ENCODE measurements around the gene GPR107.

Gene GPR107

GRCh38 chr9:130111786-130112537 is 58.3 kb downstream of the GPR107 start:
- Histone ChIP-seq H3K9ac (ENCODE audit: insufficient read length, low read depth) (no peak overlapping the region), H3K36me3 (ENCODE audit: insufficient read depth, insufficient read length, low read length) (peaks cover 45% of the 10 kb centered on the region), H3K4me3 (ENCODE audit: insufficient read length, low read depth) (no peak overlapping the region), H3K9me3 (ENCODE audit: insufficient read depth, low read length) (no peaks in the 10 kb centered on the region), H3K4me1 (ENCODE audit: insufficient read depth, insufficient read length) (peaks cover 4% of the 10 kb centered on the region), H3K27me3 (ENCODE audit: insufficient read depth, insufficient read length) (no peaks in the 10 kb centered on the region)
- TF ChIP-seq ZNF274 (IDR thresholded peaks at IDR 0.05; ENCODE audit: low read depth, low read length) (no peak), SUZ12 (IDR thresholded peaks at IDR 0.05; ENCODE audit: extremely low read depth, insufficient read depth, insufficient read length) (no peak), YY1 (IDR thresholded peaks at IDR 0.05; ENCODE audit: insufficient read depth, insufficient read length) (no peak)
- DNase-seq (ENCODE audit: low read depth, low spot score), result no peak

GRCh38 chr9:130112538-130113151 is 58.9 kb downstream of the GPR107 start:
- Histone ChIP-seq H3K36me3 (ENCODE audit: insufficient read depth, insufficient read length, low read length) (peaks cover 40% of the 10 kb centered on the region), H3K4me1 (ENCODE audit: insufficient read depth, insufficient read length) (peaks cover 8% of the 10 kb centered on the region), H3K27me3 (ENCODE audit: insufficient read depth, insufficient read length) (no peaks in the 10 kb centered on the region), H3K9ac (ENCODE audit: insufficient read length, low read depth) (no peak overlapping the region), H3K9me3 (ENCODE audit: insufficient read depth, low read length) (no peaks in the 10 kb centered on the region), H3K4me3 (ENCODE audit: insufficient read length, low read depth) (no peak overlapping the region)
- TF ChIP-seq YY1 (IDR thresholded peaks at IDR 0.05; ENCODE audit: insufficient read depth, insufficient read length), result no peak
- no peak for TF ChIP-seq SUZ12 (IDR thresholded peaks at IDR 0.05; ENCODE audit: extremely low read depth, insufficient read depth, insufficient read length)
- TF ChIP-seq ZNF274 (IDR thresholded peaks at IDR 0.05; ENCODE audit: low read depth, low read length), result no peak
- DNase-seq (ENCODE audit: low read depth, low spot score), result no peak

GRCh38 chr9:130114741-130115140 is 61.0 kb downstream of the GPR107 start:
- no peak for DNase-seq (ENCODE audit: low read depth, low spot score)
- no peak overlapping the region for H3K9ac ChIP-seq (ENCODE audit: insufficient read length, low read depth)
- TF ChIP-seq SUZ12 (IDR thresholded peaks at IDR 0.05; ENCODE audit: extremely low read depth, insufficient read depth, insufficient read length), result no peak
- no peak for TF ChIP-seq ZNF274 (IDR thresholded peaks at IDR 0.05; ENCODE audit: low read depth, low read length)
- TF ChIP-seq YY1 (IDR thresholded peaks at IDR 0.05; ENCODE audit: insufficient read depth, insufficient read length), result no peak
- peaks cover 26% of the 10 kb centered on the region for H3K4me1 ChIP-seq (ENCODE audit: insufficient read depth, insufficient read length)
- no peaks in the 10 kb centered on the region for H3K27me3 ChIP-seq (ENCODE audit: insufficient read depth, insufficient read length)
- H3K9me3 ChIP-seq (ENCODE audit: insufficient read depth, low read length), result no peaks in the 10 kb centered on the region
- H3K36me3 ChIP-seq (ENCODE audit: insufficient read depth, insufficient read length, low read length), result peaks cover 33% of the 10 kb centered on the region
- no peak overlapping the region for H3K4me3 ChIP-seq (ENCODE audit: insufficient read length, low read depth)

GRCh38 chr9:130116346-130116745 is 62.6 kb downstream of the GPR107 start:
- Histone ChIP-seq H3K9me3 (ENCODE audit: insufficient read depth, low read length) (no peaks in the 10 kb centered on the region), H3K27me3 (ENCODE audit: insufficient read depth, insufficient read length) (no peaks in the 10 kb centered on the region)
- no peak for DNase-seq (ENCODE audit: low read depth, low spot score)

GRCh38 chr9:130117376-130117775 is 63.7 kb downstream of the GPR107 start:
- Histone ChIP-seq H3K4me3 (ENCODE audit: insufficient read length, low read depth) (no peak overlapping the region), H3K27me3 (ENCODE audit: insufficient read depth, insufficient read length) (no peaks in the 10 kb centered on the region)
- DNase-seq (ENCODE audit: low read depth, low spot score), result no peak

More at GRCh38 chr9:130116346-130116745, 62.6 kb downstream of the GPR107 start:
- Histone ChIP-seq H3K36me3 (ENCODE audit: insufficient read depth, insufficient read length, low read length) (peaks cover 29% of the 10 kb centered on the region), H3K9ac (ENCODE audit: insufficient read length, low read depth) (no peak overlapping the region), H3K4me3 (ENCODE audit: insufficient read length, low read depth) (no peak overlapping the region), H3K4me1 (ENCODE audit: insufficient read depth, insufficient read length) (peaks cover 31% of the 10 kb centered on the region)
- no peak for TF ChIP-seq SUZ12 (IDR thresholded peaks at IDR 0.05; ENCODE audit: extremely low read depth, insufficient read depth, insufficient read length)
- no peak for TF ChIP-seq ZNF274 (IDR thresholded peaks at IDR 0.05; ENCODE audit: low read depth, low read length)
- no peak for TF ChIP-seq YY1 (IDR thresholded peaks at IDR 0.05; ENCODE audit: insufficient read depth, insufficient read length)

GRCh38 chr9:130117816-130118632 is 64.3 kb downstream of the GPR107 start:
- no peak for DNase-seq (ENCODE audit: low read depth, low spot score)
- H3K27me3 ChIP-seq (ENCODE audit: insufficient read depth, insufficient read length), result no peaks in the 10 kb centered on the region
- H3K36me3 ChIP-seq (ENCODE audit: insufficient read depth, insufficient read length, low read length), result peaks cover 18% of the 10 kb centered on the region
- H3K4me3 ChIP-seq (ENCODE audit: insufficient read length, low read depth), result no peak overlapping the region
- peak overlapping the region; percentile 62 for H3K9ac ChIP-seq (ENCODE audit: insufficient read length, low read depth)
- H3K4me1 ChIP-seq (ENCODE audit: insufficient read depth, insufficient read length), result peaks cover 31% of the 10 kb centered on the region
- TF ChIP-seq ZNF274 (IDR thresholded peaks at IDR 0.05; ENCODE audit: low read depth, low read length) (no peak), SUZ12 (IDR thresholded peaks at IDR 0.05; ENCODE audit: extremely low read depth, insufficient read depth, insufficient read length) (no peak), YY1 (IDR thresholded peaks at IDR 0.05; ENCODE audit: insufficient read depth, insufficient read length) (no peak)
- no peaks in the 10 kb centered on the region for H3K9me3 ChIP-seq (ENCODE audit: insufficient read depth, low read length)

More at GRCh38 chr9:130117376-130117775, 63.7 kb downstream of the GPR107 start:
- H3K4me1 ChIP-seq (ENCODE audit: insufficient read depth, insufficient read length), result peaks cover 31% of the 10 kb centered on the region
- TF ChIP-seq YY1 (IDR thresholded peaks at IDR 0.05; ENCODE audit: insufficient read depth, insufficient read length) (no peak), SUZ12 (IDR thresholded peaks at IDR 0.05; ENCODE audit: extremely low read depth, insufficient read depth, insufficient read length) (no peak), ZNF274 (IDR thresholded peaks at IDR 0.05; ENCODE audit: low read depth, low read length) (no peak)
- peak overlapping the region; percentile 62 for H3K9ac ChIP-seq (ENCODE audit: insufficient read length, low read depth)
- H3K9me3 ChIP-seq (ENCODE audit: insufficient read depth, low read length), result no peaks in the 10 kb centered on the region
- peaks cover 20% of the 10 kb centered on the region for H3K36me3 ChIP-seq (ENCODE audit: insufficient read depth, insufficient read length, low read length)

Data from NT2/D1 (cell line).